HG03575 (cell line): ENCODE measurements around the gene EARS2.

Experiments
- ATAC-seq: cut with Tn5 transposase; IDR thresholded peaks from one replicate; pipeline ENCODE4 v1.9.1; 2021; ENCODE audit not compliant: unreplicated experiment, insufficient number of reproducible peaks, low FRiP score; ENCODE audit errors: extremely low read depth

Gene EARS2

DNA sequence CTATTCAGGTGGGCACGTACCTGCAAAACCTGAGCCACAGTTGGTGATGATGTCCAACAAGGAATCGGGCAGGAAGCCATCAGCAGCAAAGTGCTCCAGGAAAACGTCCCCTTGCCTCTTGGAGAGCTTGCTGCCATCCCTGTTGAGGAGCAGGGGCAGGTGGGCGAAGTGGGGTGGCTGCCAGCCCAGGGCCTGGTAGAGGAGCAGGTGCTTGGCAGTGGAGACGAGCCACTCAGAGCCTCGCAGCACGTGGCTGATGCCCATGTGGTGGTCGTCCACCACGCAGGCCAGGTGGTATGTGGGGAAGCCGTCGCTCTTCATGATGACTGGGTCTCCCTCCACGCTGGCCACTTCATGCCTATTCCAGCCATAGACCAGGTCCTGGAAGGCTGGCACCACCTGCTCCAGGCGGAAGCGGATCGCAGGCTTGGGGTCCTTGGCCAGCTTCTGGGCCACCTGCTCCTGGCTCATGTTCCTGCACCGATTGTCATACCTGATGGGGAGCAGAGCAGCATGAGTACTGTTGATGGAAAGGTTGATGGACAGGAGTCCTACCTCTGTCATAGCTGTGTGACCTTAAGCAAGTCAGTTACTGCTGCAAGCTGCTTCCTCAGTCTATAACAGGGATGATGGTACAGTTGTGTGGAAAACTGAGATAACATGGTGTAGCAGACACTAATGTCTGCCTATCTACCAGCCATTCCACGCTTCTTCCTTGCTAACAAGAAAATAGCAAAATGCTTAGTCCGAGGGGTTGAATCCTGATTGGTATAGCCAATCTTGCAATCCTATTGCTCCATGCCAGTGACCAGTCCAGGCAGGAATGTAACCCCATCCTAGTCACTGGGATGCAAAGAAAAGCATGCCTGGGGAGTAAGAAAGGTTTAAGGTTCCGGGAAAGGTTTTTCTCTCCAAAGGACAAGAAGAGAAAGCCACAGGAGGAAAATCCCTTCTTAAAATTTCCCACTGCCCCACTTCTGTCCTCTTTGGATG is 22.0 kb downstream of the EARS2 start:
- no peak for ATAC-seq

DNA sequence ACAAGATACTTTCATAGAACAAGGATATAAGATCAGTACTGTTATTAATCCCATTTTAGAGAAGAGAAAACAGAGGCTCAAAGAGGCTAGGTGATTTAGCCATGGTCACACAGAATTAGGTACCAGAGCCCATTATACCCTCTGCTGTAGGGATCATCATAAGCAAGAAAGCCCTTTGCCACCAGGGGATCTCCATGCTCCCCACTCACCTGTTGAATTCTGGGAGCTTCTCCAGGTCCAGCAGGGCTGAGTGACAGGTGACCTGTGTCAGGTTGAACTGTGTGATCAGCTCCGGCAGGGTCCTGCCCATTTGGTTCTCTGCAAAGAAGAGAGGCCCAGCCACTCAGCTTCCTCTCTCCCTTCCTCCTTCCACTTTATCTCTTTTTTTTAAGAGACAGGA is 24.7 kb downstream of the EARS2 start:
- no peak for ATAC-seq

DNA sequence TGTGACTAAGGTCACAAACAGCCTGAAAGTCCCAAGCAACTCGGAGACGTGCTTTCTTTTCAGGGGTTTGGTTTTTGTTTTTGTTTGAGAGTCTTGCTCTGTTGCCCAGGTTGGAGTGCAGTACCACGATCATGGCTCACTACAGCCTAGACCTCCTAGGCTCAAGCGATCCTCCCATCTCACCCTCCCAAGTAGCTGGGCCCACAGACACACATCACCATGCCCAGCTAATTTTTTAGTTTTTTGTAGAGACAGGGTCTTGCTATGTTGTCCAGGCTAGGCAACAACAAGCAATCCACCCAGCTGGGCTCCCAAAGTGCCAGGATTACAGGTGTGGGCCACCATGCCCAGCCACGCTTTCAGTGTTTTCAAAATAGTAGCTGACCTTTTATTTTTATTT is 27.1 kb downstream of the EARS2 start:
- no peak for ATAC-seq

DNA sequence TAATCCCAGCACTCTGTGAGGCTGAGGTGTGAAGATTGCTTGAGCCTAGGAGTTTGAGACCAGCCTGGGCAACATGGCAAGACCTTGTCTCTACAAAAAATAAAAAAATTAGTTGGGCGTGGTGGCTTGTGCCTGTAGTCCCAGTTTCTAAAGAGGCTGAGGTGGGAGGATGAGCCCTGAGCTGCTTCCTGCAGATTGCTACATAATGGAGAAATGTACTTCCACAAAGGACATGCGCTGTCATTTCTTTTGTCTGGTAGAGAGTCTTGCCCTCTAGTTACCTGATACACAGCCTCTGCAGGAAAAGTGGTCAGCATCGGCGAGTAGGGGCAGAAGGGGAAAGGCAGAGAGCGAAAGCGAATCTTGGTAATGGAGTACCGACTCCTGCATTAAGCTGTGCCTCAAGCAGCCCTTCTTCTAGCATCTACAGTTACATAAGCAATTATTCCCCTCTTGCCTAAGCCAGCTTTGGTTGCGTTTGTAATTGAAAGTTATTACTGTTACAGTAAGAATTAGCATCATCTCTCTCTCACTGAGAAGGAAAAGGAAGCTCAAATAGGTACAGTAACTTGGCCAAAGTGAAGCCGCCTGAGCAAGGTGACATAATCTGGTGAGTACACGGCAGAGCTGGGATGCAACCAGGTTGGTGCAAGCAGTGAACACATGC is 28.4 kb downstream of the EARS2 start:
- ATAC-seq = no peak

DNA sequence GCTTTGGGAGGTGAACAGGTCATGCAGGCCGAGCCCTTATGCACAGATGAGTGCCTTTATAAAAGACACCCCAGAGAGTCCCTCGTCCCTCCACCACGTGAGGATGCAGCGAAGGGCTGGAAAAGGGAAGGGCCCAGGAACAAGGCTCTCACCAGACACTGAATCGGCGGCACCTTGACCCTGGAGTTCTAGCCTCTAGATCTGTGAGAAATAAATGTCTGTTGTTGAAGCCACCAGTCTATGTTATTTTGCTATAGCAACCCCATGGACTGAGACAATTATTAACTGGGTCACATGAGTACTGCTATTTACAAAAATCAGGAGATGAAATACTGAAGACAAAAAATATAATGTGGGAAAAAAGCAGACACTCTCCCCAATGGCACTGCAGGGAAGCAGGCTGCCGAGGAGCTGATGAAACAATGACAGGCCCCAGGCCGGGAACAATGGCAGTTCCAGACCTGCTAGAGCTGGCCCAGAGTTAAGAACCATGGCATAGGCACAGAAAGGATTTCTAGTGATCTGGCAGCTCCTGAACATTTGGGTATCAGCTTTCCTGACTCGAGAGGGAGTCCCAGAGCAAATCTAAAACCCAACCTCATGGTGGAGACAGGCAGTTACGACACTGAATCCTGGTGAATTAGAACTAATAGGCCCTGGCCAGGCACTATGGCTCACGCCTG is 29.0 kb downstream of the EARS2 start:
- no peak for ATAC-seq

DNA sequence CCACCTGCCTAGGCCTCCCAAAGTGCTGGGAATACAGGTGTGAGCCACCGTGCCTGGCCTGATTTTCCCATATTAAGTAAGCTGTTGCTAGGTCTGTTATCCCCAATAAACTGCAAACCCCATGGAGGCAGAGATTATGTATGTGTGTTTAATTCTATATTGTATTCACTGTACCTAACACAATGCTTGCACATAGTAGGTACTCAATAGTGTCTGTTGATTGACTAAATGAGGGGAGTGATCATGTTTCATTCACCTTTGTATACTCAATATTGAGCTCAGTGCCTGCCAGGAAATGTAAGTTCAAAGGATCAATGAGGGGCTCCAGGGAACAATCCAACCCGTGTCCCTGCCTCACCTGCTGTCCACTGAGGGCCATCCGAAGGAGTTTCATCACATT is 32.3 kb downstream of the EARS2 start:
- ATAC-seq = no peak

DNA sequence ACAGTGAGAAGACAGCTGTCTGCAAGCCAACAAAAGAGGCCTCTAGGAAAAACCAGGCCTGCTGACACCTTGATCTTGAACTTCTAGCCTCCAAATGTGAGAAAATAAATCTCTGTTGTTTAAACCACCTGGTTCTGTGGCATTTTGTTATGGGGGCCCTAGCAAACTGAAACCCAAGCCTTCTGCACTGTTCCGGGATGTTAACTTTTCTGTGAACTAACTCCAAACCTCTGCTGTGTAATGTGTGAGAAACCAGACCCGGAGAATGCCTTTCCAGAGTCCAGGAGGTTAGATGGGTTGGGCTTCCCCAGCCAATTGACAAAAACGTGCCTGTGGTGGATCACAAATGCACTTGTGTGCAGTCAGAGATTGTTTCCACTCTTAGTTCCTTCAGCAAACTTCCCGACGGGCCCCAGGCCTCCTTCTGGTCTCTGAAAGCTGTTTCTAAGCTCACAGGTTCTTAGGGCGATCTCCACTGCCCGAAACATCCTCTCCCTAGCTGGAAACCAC is 33.2 kb downstream of the EARS2 start:
- no peak for ATAC-seq

DNA sequence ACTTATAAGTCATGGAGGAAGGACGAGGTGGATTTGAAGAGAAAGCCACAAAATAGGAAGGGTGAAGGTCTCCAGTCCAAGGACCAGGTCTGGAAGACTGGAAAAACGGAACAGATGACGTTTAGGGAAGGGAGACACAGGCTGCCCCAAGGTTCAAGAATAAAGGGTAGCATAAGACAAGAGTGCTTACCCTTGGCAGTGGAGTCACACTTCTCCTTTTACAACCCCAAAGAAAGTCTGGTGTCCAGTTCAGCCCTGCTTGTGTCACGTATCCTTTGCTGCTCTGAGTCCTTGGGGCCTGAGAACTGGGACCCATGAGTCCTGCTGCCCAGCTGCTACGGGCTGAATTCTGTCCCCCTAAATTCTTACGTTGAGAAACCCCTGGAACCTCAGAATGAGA is 33.8 kb downstream of the EARS2 start:
- ATAC-seq = no peak

DNA sequence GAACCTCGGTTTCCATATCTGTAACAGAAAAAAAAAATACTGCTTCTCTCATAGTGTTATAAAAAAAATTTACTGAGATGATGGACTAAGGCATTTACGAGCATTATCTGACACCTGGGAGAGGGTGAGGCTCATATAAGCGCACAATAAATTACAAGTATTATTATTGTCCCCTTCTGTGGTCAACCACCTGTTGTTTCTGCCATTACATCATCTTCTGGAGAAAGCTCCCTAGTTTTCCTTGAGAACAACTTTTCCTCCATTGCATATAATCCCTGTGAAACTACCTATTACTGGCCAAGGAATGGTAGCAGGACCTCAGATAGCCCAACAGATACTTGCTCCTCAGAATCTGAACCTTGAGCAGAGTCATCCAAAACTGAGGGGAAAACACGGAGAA is 35.2 kb downstream of the EARS2 start:
- no peak for ATAC-seq

DNA sequence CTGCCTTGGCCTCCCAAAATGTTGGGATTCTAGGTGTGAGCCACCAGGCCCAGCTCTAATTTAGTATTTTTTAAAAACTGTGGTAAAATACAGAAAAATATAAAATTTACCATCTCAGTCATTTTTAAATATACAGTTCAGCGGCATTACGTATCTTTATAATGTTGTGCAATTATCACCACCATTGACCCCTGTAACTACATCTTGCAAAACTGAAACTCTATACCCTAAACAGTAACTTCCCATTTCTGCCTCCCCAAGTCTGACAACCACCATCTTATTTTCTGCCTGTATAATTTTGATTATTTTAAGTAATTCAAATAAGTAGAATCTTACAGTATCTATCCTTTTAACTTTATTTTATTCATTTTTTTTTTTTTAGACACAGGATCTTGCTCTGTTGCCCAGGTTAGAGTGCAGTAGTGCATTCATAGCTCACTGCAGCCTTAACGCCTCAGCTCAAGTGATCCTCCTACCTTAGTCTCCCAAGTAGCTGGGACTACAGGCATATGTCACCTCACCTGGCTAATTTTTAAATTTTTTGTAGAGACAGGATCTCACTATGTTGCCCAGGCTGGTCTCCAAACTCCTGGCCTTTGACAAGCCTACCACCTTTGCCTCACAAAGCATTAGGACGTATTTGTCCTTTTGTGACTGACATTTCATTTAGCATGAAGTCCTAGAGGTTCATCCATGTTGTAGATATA is 36.0 kb downstream of the EARS2 start:
- ATAC-seq = no peak

DNA sequence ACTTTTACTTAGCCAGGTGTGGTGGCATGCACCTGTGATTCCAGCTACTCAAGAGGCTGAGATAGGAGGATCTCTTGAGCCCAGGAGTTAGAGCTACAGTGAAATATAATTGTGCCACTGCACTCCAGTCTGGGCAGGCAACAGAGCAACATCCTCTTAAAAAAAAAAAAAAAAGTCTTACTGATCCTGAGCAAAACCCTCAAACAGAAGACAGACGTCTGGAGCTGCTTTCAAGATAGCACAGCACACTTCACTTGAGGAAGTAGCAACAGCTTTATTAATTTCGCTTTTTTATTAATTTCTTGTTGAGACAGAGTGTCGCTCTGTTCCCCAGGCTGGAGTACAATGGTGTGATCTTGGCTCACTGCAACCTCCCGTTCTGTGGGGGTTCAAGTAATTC is 36.6 kb downstream of the EARS2 start:
- ATAC-seq = no peak

DNA sequence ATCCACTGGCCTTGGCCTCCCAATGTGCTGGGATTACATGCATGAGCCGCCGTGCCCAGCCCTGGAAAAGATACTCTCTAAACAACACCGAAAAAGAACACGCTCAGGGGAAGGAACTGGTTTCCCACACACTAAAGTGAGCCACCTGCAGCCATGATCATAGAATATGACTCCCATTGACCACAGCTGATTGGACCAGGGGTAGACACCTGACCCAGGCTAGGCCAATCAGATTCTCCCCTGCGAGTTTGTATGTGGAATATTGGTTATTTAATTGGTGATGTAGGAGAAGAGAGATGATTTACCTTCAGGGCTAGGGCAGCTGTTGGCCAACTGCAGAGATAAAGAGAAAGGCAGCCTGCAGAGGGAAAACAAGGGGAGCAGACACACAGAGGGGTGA is 37.9 kb downstream of the EARS2 start:
- no peak for ATAC-seq

DNA sequence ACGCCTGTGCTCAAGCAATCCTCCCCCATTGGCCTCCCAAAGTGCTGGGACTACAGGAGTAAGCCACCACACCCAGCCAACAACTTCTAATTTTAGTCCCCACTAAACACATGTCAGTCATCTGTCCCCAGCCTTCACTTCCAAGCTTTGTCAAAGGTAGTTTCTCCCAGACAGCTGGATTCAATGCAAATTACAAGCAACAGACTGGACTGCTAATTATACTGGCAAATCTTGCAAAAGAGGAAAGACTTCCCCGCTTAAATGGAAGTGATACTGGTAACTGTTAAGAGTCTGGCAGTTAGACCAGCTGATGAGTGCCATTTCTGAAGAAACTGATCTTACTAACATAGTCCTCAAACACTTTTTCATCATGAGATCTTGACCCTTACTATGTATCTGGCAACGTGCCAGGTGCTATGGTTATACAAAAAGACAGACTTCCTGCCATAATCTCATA is 38.7 kb downstream of the EARS2 start:
- no peak for ATAC-seq

DNA sequence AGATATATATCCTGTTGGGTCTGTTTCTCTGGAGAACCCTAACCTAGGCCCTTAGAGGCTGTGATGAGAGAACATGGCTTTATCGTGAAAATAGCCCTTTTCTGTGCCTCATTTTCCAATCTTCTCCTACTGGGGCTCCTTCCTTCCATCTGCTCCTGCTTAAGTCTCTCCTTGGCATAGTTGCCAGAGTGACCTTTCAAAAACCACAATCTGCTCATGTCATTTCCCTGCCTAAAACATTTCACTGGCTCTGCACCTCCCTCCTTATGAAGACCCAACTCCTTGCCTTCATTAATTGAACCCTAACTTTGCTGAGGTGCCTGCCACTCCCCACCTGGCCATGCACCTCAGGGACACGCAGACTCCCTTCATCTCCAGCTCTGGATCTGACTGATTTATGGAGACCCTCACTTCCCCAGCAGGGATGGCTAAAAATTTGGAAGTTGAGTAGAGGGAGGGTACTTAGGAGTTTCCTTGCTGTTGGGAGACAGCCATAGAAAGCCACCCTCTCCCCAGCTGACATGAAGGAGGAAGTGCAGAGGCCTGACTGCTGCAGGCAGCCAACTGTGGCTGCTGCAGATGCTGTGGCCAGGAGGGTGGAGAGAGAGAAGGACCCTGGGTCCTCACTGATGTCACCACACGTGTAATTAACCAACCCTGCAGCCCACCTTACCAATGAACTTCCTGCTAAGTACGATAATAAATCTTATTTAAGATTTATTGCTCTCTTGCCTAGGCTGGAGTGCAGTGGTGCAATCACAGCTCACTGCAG is 40.6 kb downstream of the EARS2 start:
- ATAC-seq = no peak

DNA sequence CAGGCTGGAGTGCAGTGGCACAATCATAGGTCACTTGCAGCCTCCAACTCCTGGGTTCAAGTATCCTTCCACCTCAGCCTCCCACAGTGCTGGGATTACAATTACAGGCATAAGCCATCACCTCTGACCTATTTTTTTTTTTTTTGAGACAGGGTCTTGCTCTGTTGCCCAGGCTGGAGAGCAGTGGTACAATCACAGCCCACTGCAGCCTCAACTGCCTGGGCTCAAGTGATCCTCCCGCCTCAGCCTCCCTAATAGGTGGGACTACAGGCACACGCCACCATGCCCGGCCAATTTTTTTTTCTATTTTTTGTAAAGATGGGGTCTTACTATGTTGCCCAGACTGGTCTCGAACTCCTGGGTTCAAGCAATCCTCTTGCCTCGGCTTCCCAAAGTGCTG is 41.3 kb downstream of the EARS2 start:
- ATAC-seq = no peak

DNA sequence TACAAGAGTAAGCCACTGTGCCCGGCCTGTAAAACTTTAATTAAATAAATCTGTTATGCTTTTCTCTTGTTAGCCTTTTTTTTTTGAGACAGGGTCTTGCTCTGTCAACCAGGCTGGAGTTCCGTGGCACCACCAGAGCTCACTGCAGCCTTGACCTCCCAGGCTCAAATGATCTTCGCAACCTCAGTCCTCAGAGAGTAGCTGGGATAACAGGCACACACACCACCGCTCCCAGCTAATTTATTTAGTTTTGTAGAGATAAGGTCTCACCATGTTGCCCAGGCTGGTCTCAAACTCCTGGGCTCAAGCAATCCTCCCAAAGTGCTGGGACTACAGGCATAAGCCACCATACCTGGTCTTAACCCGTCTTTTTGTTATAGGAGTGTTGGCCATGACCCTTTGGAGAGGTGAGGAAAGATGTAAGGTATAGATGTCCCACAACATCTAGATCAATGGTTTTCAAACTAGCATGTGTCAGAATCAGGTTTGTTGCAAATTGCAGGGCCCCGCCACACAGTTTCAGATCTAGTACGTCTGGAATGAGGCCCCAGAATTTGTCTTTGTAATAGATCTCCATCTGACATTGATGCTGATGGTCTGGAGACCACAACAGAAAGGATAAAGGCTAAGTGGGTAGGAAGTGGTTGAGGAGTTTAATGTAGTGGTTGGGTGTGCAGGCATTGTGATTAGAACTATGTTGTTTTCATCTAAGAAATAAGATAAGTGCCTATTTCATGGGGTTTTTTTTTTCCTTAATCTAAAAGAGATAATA is 42.6 kb downstream of the EARS2 start:
- ATAC-seq = no peak

DNA sequence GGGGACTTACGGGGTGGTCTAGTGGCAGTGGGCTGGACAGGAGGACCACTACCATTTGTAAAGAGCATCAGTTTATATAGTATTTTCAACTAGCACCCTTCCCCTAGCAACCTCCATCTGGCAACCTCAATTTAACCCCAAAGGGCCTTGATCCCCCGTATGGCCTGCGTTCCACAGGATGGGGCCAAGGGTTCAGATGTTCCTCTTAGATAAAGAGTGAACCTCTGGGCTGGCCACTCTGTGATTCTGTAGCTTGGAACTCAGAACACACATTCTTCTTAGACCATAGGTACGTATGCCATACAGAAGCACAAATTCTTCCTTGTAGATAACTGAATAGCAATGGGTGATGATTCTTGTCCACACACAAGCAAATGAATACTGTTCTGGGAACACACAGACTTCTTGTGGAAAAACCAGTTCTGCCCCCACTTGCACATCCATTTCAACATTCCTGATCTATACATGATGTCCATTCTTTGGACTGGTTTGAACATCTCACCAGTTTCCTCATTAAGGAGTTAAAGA is 44.9 kb downstream of the EARS2 start:
- no peak for ATAC-seq
